GM18858 (cell line): Measurements from ENCODE around the gene SNX32.
"Not testable (repeated sequence)": the region's sequence is repeated elsewhere in the genome, so short reads cannot be mapped to it uniquely, and the experiment has no call there.

ENCODE experiments used
- ATAC-seq: cut with Tn5 transposase; IDR thresholded peaks from one replicate; pipeline ENCODE4 v1.9.1; 2021; ENCODE audit not compliant: unreplicated experiment

Gene SNX32

GRCh38 chr11:65822776-65823528, 10.8 kb upstream of the SNX32 start:
- ATAC-seq: no peak

DNA sequence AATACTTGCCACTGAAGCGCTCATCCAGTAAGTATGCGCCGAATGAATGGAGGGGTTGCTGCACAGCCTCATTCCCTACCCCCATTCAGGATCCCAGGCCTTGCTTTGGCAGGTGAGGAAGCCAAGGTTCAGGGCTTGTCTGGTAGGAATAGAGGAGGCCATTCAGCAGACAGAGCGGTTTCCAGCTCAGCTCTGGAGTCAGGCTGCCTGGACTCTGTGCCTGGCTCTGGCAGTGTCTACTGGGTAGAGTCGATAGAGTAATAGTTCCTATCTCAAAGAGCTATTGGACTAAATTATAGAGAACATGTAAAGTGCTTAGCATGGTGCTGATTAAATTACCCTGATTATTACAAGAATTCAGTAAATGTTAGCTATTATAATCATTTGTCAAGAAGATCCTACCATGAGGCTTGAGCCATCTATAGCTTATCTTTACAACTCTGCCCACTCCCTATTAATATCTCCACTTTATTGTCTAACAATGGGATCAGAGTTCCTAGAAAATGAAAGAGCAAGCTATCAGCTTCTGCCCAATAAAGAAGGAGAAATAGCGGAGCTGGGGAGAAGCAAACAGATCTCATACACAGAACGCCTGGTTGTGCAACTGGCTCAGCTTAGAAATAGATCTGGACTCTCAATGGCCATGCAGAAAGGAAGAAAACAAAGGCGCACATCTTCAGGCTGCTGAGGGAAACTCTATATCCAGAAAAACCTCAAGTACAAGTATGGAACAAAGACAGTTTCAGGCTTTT, 6.6 kb upstream of the SNX32 start:
- no peak for ATAC-seq

DNA sequence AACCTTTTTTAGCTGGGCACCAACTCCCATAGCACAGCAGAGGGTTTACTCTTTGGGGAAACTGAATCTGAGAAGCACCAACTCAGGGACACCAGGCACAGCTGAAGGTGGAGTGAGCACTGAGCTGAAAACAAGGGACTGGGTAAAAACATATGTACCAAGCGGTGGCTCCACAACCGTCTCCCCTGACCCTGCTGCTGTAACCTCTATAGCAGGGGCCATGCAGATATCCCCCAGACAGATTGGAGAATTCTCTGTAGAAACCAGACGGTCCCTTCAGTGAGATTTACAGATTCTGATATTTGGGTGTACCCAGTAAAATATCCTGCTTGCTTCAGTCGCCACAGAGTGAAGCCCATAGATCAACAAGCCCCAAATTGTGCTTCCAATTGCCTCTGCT, 4.3 kb upstream of the SNX32 start:
- no peak for ATAC-seq

- ATAC-seq: not testable (repeated sequence)
Observed at GRCh38 chr11:65832231-65832630, 1.5 kb upstream of the SNX32 start.

DNA sequence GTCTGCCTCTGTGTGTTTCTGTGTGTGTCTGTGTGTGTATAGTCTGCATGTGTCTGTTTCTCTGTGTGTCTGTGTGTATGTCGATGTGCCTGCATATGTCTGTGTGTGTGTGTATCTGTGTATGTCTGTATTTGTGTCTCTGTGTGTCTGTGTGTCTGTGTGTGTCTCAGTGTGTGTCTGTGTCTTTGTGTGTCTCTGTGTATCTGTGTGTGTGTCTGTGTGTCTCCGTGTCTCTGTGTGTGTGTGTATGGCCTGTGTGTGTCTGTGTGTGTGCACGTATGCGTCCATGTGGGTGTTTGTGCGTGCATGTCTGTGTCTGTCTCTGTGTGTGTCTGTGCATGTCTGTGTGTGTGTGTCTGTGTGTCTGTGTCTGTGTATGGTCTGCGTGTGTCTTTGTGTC, 439 bp downstream of the SNX32 start:
- no peak for ATAC-seq

GRCh38 chr11:65842144-65842543, 8.4 kb downstream of the SNX32 start:
- no peak for ATAC-seq

- no peak for ATAC-seq
Observed at GRCh38 chr11:65843811-65844210, 10.0 kb downstream of the SNX32 start.

- no peak for ATAC-seq
Observed at GRCh38 chr11:65844231-65844872, 10.6 kb downstream of the SNX32 start.

GRCh38 chr11:65847746-65848145, 14.0 kb downstream of the SNX32 start:
- no peak for ATAC-seq

DNA sequence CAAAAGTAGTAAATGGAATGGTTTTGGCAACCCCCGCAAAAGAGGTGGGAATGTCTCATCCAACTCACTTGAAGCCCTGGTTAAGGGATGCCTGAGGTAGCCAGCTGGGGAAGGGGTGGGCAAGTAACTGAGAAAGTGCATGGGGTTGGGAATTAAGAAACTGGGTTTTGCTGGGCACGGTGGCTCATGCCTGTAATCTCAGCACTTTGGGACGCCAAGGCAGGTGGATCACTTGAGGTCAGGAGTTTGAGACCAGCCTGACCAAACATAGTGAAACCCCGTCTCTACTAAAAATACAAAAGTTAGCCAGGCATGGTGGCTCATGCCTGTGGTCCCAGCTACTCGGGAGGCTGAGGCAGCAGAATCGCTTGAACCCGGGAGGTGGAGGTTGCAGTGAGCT, 14.9 kb downstream of the SNX32 start:
- ATAC-seq: not testable (repeated sequence)

DNA sequence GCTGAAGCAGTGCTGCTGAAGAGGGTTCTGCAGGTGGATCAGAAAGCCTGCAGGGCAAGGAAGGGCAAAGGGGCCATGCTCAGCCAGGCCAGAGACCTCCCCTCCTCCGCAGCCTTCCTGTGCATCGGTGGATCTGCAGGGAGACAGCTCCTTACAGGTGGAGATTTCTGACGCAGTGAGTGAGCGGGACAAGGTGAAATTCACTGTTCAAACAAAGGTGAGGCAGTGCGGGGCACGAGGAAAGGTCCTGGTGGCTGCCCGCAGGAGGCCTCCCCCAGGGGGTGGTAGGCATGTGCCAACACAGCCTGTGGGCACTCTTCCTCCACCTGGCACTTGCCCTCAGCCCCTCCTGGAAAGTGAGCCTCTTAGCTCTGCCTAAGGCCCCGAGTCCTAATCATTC, 15.6 kb downstream of the SNX32 start:
- no peak for ATAC-seq

GRCh38 chr11:65849771-65850216, 16.0 kb downstream of the SNX32 start:
- ATAC-seq: no peak

GRCh38 chr11:65850217-65851082, 16.7 kb downstream of the SNX32 start:
- ATAC-seq: no peak

DNA sequence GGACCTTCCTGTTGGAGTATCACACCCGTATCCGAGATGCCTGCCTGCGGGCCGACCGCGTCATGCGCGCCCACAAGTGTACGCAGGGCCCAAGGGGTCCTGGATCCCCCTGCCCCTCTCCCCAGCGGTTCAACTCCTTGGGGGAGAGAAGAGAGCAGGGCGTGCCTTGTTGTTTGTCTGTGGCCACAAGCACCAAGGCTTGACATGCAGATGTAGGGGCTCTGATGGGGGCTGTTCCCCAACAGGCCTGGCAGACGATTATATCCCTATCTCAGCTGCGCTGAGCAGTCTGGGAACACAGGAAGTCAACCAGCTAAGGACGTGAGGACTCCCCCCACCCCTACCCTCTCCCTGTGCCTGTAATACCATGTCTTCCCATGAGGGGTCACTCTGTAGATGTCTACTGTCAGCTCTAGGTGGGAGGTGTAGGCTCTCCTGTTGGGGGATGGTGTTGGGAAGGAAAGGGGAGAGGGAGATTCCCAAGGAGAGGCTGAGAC, 17.4 kb downstream of the SNX32 start:
- ATAC-seq: no peak

GRCh38 chr11:65851811-65852507, 18.2 kb downstream of the SNX32 start:
- no peak for ATAC-seq

DNA sequence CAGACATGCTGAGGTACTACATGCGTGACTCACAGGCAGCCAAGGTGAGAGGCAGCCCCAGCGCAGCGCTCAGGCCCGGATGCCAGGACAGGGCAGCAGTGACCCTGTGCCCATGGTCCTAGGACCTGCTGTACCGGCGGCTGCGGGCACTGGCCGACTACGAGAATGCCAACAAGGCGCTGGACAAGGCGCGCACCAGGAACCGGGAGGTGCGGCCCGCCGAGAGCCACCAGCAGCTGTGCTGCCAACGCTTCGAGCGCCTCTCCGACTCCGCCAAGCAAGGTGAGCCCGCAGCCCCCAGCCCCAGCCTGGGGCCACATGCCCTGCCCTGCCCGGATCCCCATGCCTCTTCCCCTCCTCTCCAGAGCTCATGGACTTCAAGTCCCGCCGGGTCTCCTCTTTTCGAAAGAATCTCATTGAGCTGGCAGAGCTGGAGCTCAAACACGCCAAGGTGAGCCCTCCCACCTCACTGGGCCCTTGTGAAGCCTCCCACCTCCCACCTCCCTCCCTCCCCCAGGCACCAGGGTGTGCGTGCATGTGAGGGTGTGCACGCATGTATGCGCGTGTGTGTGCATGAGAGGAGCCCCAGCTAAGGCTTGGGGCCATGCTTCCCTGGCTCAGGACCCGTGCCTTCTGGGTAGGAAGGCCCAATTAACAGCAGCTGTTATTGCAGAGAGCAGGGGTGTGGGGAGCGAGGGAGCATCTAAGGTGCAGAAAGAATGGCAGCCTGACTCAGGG, 18.9 kb downstream of the SNX32 start:
- no peak for ATAC-seq

DNA sequence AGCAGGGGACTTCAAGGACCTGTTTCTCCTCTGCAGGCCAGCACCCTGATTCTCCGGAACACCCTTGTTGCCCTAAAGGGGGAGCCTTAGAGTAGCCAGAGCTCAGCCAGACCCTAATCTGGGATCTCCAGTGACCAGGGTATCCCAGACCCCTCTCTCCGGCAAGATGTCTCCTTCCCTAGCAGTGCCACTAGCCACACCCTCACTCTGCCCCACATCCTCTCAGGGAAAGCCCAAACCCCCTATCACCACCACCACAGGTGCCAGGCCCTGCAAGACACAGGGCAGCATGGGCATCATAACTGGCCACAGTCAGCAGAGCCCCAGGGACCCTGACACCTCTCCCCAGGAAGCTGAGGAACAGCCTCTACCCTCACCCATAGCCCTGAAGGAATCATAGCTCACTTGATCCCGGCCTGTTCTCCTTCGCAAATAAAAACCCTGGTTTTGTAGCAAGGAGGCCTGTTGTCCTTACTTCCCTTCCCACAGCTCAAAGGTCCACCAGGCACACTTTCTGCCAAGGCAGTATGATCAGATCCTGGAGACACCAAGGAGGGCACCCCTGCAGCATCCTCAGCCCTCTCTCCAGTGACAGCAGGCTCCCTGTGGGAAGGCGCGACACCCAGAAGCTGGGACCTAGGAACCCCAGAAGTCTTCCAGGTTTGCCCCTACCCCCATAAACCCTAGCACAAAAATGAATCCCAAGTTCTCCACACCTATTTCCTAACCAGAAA, 19.6 kb downstream of the SNX32 start:
- ATAC-seq: no peak

DNA sequence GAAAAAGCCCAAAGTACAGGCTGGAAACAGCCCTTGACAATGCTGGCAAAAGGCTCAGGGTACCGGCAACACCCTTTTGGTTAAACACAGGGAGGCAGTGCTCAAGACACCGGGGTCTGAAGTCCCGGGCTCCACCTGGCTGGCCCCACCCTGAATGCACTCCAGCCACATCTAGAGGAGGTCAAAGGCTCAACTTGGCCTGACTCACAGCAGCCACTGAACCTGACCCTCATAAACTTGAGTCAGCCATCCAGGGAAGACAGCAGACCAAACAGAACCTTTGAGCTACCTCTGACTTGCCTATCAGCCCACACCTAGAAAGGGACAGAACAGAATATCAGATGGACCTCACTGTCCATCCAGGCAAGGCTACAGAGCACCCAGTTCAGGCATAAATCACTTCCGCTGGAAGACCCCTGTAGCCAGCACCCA, 20.4 kb downstream of the SNX32 start:
- no peak for ATAC-seq
